NOMO-1 treated with DMSO at 0.1 percent for 48 hours (cell line): ENCODE data around the gene PRRT1.
"Not testable (repeated sequence)": the region's sequence is repeated elsewhere in the genome, so short reads cannot be mapped to it uniquely, and the experiment has no call there.

ENCODE experiments used
- DNase-seq: peaks from one replicate; lab custom pipeline; 2025; ENCODE audit not compliant: unreplicated experiment; lab: John Stamatoyannopoulos, UW

Gene PRRT1

GRCh38 chr6:32151863-32152768 is at the start of gene PRRT1:
PRRT1 (minus strand) TSS chr6:32151939; CDS start chr6:32151827, 112 bp downstream.
- no peak for DNase-seq

- no peak for DNase-seq
Measured at GRCh38 chr6:32200711-32201475, 49.2 kb upstream of the PRRT1 start.

- DNase-seq: no peak
Measured at GRCh38 chr6:32198866-32199265, 47.1 kb upstream of the PRRT1 start.

- no peak for DNase-seq
Measured at GRCh38 chr6:32198345-32198696, 46.6 kb upstream of the PRRT1 start.

- peak; percentile 11 for DNase-seq
Measured at GRCh38 chr6:32196682-32197616, 45.2 kb upstream of the PRRT1 start.

GRCh38 chr6:32195902-32196681 is 44.4 kb upstream of the PRRT1 start:
- peak; percentile 21 for DNase-seq

GRCh38 chr6:32195652-32195901 is 43.8 kb upstream of the PRRT1 start:
- DNase-seq: peak; percentile 98

- peak; percentile 58 for DNase-seq
Measured at GRCh38 chr6:32194825-32195651, 43.3 kb upstream of the PRRT1 start.

- DNase-seq: no peak
Measured at GRCh38 chr6:32194388-32194787, 42.6 kb upstream of the PRRT1 start.

GRCh38 chr6:32193096-32193495 is 41.4 kb upstream of the PRRT1 start:
- not testable (repeated sequence) for DNase-seq

GRCh38 chr6:32192608-32193039 is 40.9 kb upstream of the PRRT1 start, which contains the start of gene GPSM3:
GPSM3 (minus strand) TSS chr6:32192643; CDS start chr6:32192513, 130 bp downstream.
- peak; percentile 75 for DNase-seq

GRCh38 chr6:32191696-32192607 is 40.2 kb upstream of the PRRT1 start:
- no peak for DNase-seq

- no peak for DNase-seq
Measured at GRCh38 chr6:32190911-32191677, 39.4 kb upstream of the PRRT1 start.

- peak; percentile 95 for DNase-seq
Measured at GRCh38 chr6:32190054-32190851, 38.5 kb upstream of the PRRT1 start, which contains the start of gene PBX2. PBX2 (minus strand) TSS chr6:32190202; CDS start chr6:32189915, 287 bp downstream.

GRCh38 chr6:32189742-32190053 is 38.0 kb upstream of the PRRT1 start:
- DNase-seq: no peak

GRCh38 chr6:32189069-32189741 is 37.5 kb upstream of the PRRT1 start:
- DNase-seq: no peak
